Gastroesophageal sphincter (tissue), 3 donors: ENCODE data around the gene MAP7.

Experiments
- EP300 ChIP-seq: sonication (generic); formaldehyde crosslinking; IDR thresholded peaks from one replicate; pipeline ENCODE4 v1.6.1; 2017; ENCODE audit warnings: antibody characterized with exemption, mild to moderate bottlenecking
- TF ChIP-seq, protein P1 (sequence below), 4 experiments: fragments of 200-600 bp in 2 of 4; fragments of 450-650 bp in 2 of 4; sonication (generic) in 1 of 4; IDR thresholded peaks; one replicate each; pipeline ENCODE4 v1.5.1; 2017 to 2019; ENCODE audit warnings: antibody characterized with exemption in 4 of 4, mild to moderate bottlenecking in 2 of 4, moderate library complexity in 2 of 4

DNA sequence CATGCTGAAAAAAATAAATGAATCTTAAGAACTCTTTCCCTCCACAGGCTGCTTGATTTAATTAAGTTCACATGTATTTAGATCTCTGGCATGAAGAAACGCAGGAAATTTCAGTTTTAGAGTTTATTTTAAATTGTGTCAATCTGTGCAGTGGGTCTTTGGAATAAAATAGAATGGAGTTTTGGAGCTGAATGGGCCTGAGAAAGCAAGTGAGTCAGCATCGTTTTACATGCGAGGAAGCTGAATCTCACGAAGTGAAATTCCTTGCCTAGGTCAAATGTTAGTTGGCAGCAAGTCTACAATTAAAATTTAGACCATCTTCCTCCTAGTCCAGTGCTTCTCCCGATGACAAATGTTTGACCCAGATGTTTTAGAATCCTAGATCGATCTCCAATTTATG lies 22.4 kb downstream of the MAP7 start:
- TF ChIP-seq, protein P1, sequence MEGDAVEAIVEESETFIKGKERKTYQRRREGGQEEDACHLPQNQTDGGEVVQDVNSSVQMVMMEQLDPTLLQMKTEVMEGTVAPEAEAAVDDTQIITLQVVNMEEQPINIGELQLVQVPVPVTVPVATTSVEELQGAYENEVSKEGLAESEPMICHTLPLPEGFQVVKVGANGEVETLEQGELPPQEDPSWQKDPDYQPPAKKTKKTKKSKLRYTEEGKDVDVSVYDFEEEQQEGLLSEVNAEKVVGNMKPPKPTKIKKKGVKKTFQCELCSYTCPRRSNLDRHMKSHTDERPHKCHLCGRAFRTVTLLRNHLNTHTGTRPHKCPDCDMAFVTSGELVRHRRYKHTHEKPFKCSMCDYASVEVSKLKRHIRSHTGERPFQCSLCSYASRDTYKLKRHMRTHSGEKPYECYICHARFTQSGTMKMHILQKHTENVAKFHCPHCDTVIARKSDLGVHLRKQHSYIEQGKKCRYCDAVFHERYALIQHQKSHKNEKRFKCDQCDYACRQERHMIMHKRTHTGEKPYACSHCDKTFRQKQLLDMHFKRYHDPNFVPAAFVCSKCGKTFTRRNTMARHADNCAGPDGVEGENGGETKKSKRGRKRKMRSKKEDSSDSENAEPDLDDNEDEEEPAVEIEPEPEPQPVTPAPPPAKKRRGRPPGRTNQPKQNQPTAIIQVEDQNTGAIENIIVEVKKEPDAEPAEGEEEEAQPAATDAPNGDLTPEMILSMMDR (IDR thresholded peaks at IDR 0.05): no peak
- TF ChIP-seq EP300: no peak
